Stomach (tissue), 9 donors: ENCODE results near the gene IPPK. TPM values are rescaled to one million over a fixed set of nuclear protein-coding genes. Genes with fewer than 3 reads are reported as not detected.
A peak's percentile ranks its signal among the peaks of the same experiment; 100 is the strongest.

ENCODE experiments used
- DNase-seq, 2 donors: peaks; one replicate each; pipeline versions ENCODE4 v3.0.0 to v3.0.0-alpha.2; 2013 to 2019
- H3K27ac ChIP-seq, 5 donors: fragments of 200-600 bp in 4 of 5; sonication (generic) in 4 of 5; one replicate each; pipeline ENCODE4 v1.5.1; 2013 to 2019; ENCODE audit warnings: mild to moderate bottlenecking in 1 of 5, moderate library complexity in 1 of 5
- H3K27me3 ChIP-seq, 3 donors: fragments of 200-600 bp; sonication (generic); one replicate each; pipeline ENCODE4 v1.5.1; 2017 to 2019; ENCODE audit warnings: mixed run types in 1 of 3
- H3K36me3 ChIP-seq, 4 donors: fragments of 200-600 bp; sonication (generic); 1 replicate in 3 of 4; 2 replicates in 1 of 4; pipeline ENCODE4 v1.5.1; 2016 to 2019
- H3K4me1 ChIP-seq, 4 donors: fragments of 200-600 bp; sonication (generic); one replicate each; pipeline ENCODE4 v1.5.1; 2016 to 2019
- H3K4me3 ChIP-seq, 4 donors: fragments of 200-600 bp; sonication (generic) in 3 of 4; one replicate each; pipeline ENCODE4 v1.5.1; 2016 to 2019; ENCODE audit warnings: mild to moderate bottlenecking in 1 of 4
- H3K9me3 ChIP-seq, 4 donors: fragments of 200-600 bp; sonication (generic); one replicate each; pipeline ENCODE4 v1.5.1; 2016 to 2019
- EP300 ChIP-seq: sonication (generic); formaldehyde crosslinking; IDR thresholded peaks from one replicate; pipeline ENCODE4 v1.6.1; 2017; ENCODE audit warnings: antibody characterized with exemption
- POLR2A ChIP-seq, 4 donors: fragments of 450-650 bp; IDR thresholded peaks; one replicate each; pipeline ENCODE4 v1.6.1; 2016; ENCODE audit warnings: antibody characterized with exemption in 4 of 4, control low read depth in 2 of 4, mild to moderate bottlenecking in 1 of 4, moderate library complexity in 1 of 4
- POLR2AphosphoS5 ChIP-seq, 3 donors: sonication (generic); formaldehyde crosslinking; IDR thresholded peaks; one replicate each; pipeline ENCODE4 v1.6.1; 2016; ENCODE audit warnings: antibody characterized with exemption in 3 of 3
- WGBS, 5 donors: extraction: QIAGEN DNeasy Blood & Tissue Kit in 3 of 5; methylation state at CpG; one replicate each; pipeline versions ENCODE4 v1.1.5 to v1.1.7; 2013 to 2018; 5-methylcytosine and 5-hydroxymethylcytosine counted together
- intact Hi-C: fragments of 100-400 bp; cut with DNase I; formaldehyde crosslinking; loops from one replicate; pipeline ENCODE4 v1.15.1; 2023; ENCODE audit warnings: low total_unique reads
- polyA plus RNA-seq, 3 donors: library from polyadenylated mRNA; stranded (reverse); fragments of 200-250 nt; gene quantifications; one replicate each; pipeline ENCODE4 v1.2.3, GENCODE V29; 2013
- total RNA-seq, 5 donors: library from RNA; depleted of rRNA; stranded (reverse); fragments of >200 nt; gene quantifications; one replicate each; pipeline versions ENCODE4 v1.1.0 to v1.2.3, GENCODE V29; 2014 to 2016
- TF ChIP-seq, protein P1 (sequence below), 7 experiments: fragments of 450-650 bp in 4 of 7; fragments of 200-600 bp in 3 of 7; sonication (generic) in 3 of 7; IDR thresholded peaks; one replicate each; pipeline ENCODE4 v1.5.1; 2016 to 2019; ENCODE audit warnings: antibody characterized with exemption in 7 of 7, control low read depth in 2 of 7, mild to moderate bottlenecking in 1 of 7
- donor health status: healthy with polysubstance abuse.
- donor health status: Bipolar disorder and iron deficiency.
- donor health status: healthy.

The IPPK gene
- total and polyA plus RNA-seq, 8 donors, result 1.4 to 17.1 (median 10.9) TPM

DNA sequence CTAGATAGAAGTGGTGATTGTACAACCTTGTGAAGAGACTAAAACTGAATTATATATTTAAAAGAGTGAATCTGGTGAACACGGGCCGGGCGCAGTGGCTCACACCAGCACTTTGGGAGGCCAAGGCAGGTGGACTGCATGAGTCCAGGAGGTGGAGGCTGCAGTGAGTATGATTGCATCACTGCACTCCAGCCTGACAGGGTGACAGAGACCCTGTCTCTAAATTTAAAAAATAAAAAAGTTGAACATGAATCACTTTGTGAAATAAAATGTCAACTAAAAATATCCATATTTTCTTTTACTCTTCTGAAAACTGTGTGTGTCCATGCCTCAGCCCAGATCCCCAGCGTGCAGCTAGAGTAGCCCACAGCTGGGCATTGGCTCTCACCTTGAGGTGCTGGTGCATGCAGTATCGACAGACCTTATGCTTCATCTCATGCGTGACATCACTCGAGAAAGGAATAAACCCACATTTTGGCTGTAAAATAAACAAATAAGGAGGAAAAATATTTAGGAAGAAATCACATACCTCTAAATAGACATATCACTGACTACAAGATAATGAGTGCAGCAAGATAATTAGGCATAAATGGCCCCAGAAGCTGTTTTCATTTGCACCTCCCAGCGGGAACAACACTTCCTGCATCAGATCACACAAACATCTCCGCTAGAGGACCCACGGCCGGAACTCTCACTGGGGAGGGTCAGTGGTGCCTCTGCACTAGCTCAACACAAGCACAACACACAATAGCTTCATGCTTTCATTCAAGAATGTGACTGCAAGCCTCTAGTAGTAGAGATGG, 22.1 kb downstream of the IPPK start:
- Histone ChIP-seq H3K27ac (no peak overlapping the region), H3K4me3 (no peak overlapping the region), H3K9me3 (no peaks in the 10 kb centered on the region), H3K4me1 (peaks cover 0 to 16% (median 0%) of the 10 kb centered on the region in 4 donors), H3K27me3 (no peaks in the 10 kb centered on the region), H3K36me3 (peaks cover 32 to 95% (median 92%) of the 10 kb centered on the region in 4 donors)
- TF ChIP-seq, protein P1, sequence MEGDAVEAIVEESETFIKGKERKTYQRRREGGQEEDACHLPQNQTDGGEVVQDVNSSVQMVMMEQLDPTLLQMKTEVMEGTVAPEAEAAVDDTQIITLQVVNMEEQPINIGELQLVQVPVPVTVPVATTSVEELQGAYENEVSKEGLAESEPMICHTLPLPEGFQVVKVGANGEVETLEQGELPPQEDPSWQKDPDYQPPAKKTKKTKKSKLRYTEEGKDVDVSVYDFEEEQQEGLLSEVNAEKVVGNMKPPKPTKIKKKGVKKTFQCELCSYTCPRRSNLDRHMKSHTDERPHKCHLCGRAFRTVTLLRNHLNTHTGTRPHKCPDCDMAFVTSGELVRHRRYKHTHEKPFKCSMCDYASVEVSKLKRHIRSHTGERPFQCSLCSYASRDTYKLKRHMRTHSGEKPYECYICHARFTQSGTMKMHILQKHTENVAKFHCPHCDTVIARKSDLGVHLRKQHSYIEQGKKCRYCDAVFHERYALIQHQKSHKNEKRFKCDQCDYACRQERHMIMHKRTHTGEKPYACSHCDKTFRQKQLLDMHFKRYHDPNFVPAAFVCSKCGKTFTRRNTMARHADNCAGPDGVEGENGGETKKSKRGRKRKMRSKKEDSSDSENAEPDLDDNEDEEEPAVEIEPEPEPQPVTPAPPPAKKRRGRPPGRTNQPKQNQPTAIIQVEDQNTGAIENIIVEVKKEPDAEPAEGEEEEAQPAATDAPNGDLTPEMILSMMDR (IDR thresholded peaks at IDR 0.05), result no peak
- intact Hi-C loops, result no loop called here
- peak in 1 of 2 donors; percentile 20 for DNase-seq
- WGBS, 5 donors, result 92 to 96% (median 95%) methylated on average over 11 of the region's 11 CpGs

DNA sequence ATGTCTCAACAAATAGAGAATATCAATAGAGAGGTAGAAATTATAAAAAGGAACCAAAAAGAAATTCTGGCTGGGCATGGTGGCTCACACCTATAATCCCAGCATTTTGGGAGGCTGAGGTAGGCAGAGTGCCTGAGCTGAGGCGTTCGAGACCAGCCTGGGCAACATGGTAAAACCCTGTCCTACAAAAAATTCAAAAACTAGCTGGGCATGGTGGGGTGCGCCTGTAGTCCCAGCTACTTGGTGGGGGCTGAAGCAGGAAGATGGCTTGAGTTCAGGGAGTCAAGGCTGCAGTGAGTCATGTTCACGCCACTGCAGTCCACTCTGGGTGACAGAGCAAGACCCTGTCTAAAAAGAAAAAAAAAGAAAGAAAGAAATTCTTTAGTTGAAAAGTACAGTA, 24.9 kb downstream of the IPPK start:
- TF ChIP-seq, protein P1 (IDR thresholded peaks at IDR 0.05), result no peak
- TF ChIP-seq EP300, result no peak
- TF ChIP-seq POLR2AphosphoS5 (IDR thresholded peaks at IDR 0.05), result no peak
- no peak for TF ChIP-seq POLR2A (IDR thresholded peaks at IDR 0.05)
- DNase-seq, result peak in 1 of 2 donors; percentile 8
- Histone ChIP-seq H3K27ac (no peak overlapping the region), H3K4me3 (no peak overlapping the region), H3K36me3 (peaks cover 52 to 98% (median 97%) of the 10 kb centered on the region in 4 donors), H3K9me3 (no peaks in the 10 kb centered on the region), H3K4me1 (no peaks in the 10 kb centered on the region), H3K27me3 (no peaks in the 10 kb centered on the region)
- 96 to 100% (median 98%) methylated on average over 4 of the region's 4 CpGs for WGBS, 5 donors
- intact Hi-C loops, result no loop called here

DNA sequence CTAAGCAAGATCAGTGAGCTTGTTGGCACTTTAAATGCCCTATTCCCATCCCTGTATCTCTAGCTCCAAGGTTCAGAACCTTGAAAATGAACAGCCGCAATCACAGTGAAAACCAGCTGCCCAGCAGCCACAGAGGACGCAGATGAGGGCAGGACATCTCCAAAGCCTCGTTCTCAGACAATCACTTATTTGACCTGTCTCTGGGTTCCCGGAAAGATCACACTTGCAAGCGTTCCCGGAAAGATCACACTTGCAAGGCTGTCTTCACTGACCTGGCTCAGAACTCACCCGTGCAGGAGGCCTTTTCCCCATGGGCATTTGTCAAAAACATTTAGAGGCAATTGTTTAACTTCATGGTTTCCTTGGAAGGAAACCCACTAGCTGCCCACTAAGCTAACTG, 25.7 kb downstream of the IPPK start:
- Histone ChIP-seq H3K36me3 (peaks cover 56 to 100% (median 100%) of the 10 kb centered on the region in 4 donors), H3K4me1 (no peaks in the 10 kb centered on the region), H3K9me3 (no peaks in the 10 kb centered on the region), H3K27me3 (no peaks in the 10 kb centered on the region), H3K27ac (no peak overlapping the region), H3K4me3 (no peak overlapping the region)
- TF ChIP-seq POLR2AphosphoS5 (IDR thresholded peaks at IDR 0.05) (no peak), POLR2A (IDR thresholded peaks at IDR 0.05) (no peak), EP300 (no peak)
- TF ChIP-seq, protein P1 (IDR thresholded peaks at IDR 0.05), result no peak
- intact Hi-C loops, result no loop called here
- WGBS, 5 donors, result 82 to 94% (median 94%) methylated on average over 7 of the region's 7 CpGs
- no peak for DNase-seq

DNA sequence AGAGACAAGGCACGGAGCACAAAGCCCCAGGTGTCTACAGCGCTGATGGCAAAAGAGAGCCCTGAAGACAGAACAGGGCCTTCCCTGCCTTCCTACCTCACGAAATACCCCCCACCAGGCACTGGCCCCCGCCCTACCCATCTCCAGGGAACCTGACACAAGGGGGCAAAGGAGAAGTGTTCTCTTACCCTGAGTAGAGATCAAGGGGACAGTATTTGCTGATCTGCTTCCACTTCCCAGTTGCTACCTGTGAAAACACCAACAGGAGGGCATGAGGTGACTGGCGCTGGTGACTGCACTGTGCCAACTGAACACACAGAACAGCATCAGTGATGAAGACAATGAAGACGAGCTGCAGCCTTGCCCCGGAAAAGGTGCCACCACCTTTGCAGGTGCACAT, 27.4 kb downstream of the IPPK start:
- Histone ChIP-seq H3K36me3 (peaks cover 55 to 100% (median 100%) of the 10 kb centered on the region in 4 donors), H3K27me3 (no peaks in the 10 kb centered on the region), H3K4me1 (no peaks in the 10 kb centered on the region), H3K27ac (no peak overlapping the region), H3K4me3 (no peak overlapping the region), H3K9me3 (no peaks in the 10 kb centered on the region)
- TF ChIP-seq EP300 (no peak), POLR2A (IDR thresholded peaks at IDR 0.05) (no peak), POLR2AphosphoS5 (IDR thresholded peaks at IDR 0.05) (no peak)
- TF ChIP-seq, protein P1 (IDR thresholded peaks at IDR 0.05), result no peak
- no peak for DNase-seq
- 96 to 99% (median 98%) methylated on average over 7 of the region's 7 CpGs for WGBS, 5 donors
- intact Hi-C loops, result no loop called here
